H9 (cell line): ENCODE data around the gene ZFAND3. TPM values are rescaled to one million over a fixed set of nuclear protein-coding genes. Genes with fewer than 3 reads are reported as not detected.

Source experiments
- DNase-seq: peaks from one replicate; pipeline ENCODE4 v3.0.0-alpha.2; 2017
- H2AFZ ChIP-seq: one replicate; pipeline ENCODE4 v1.6.1; 2013; ENCODE audit warnings: mild to moderate bottlenecking, low read length, control low read depth, moderate library complexity
- H2AK5ac ChIP-seq: 2 replicates; pipeline ENCODE4 v1.6.1; 2013; ENCODE audit warnings: low read length, control low read depth, mixed read lengths; ENCODE audit not compliant: insufficient read length
- H2BK120ac ChIP-seq: one replicate; pipeline ENCODE4 v1.6.1; 2013; ENCODE audit warnings: low read depth, mild to moderate bottlenecking, low read length, control low read depth, inconsistent platforms; ENCODE audit not compliant: poor library complexity, severe bottlenecking
- H2BK12ac ChIP-seq: 2 replicates; pipeline ENCODE4 v1.6.1; 2013; ENCODE audit warnings: low read length, control low read depth, mixed read lengths, low read depth; ENCODE audit not compliant: insufficient read length
- H2BK15ac ChIP-seq: 2 replicates; pipeline ENCODE4 v1.6.1; 2013; ENCODE audit warnings: low read depth, low read length, control low read depth
- H2BK20ac ChIP-seq: one replicate; pipeline ENCODE4 v1.6.1; 2013; ENCODE audit warnings: low read depth, mild to moderate bottlenecking, low read length, control low read depth, inconsistent platforms; ENCODE audit not compliant: poor library complexity, severe bottlenecking
- H2BK5ac ChIP-seq: 2 replicates; pipeline ENCODE4 v1.6.1; 2013; ENCODE audit warnings: low read length, control low read depth, mixed read lengths; ENCODE audit not compliant: insufficient read length
- H3K14ac ChIP-seq: 2 replicates; pipeline ENCODE4 v1.6.1; 2013; ENCODE audit warnings: low read length, control low read depth; ENCODE audit not compliant: insufficient read depth
- H3K18ac ChIP-seq: 2 replicates; pipeline ENCODE4 v1.6.1; 2013; ENCODE audit warnings: low read depth, mild to moderate bottlenecking, mixed read lengths, low read length, control low read depth; ENCODE audit not compliant: insufficient read length
- H3K23ac ChIP-seq: 2 replicates; pipeline ENCODE4 v1.6.1; 2013; ENCODE audit warnings: low read length, control low read depth, mixed read lengths, low read depth; ENCODE audit not compliant: insufficient read length
- H3K23me2 ChIP-seq: 2 replicates; pipeline ENCODE4 v1.6.1; 2013; ENCODE audit warnings: low read depth, mild to moderate bottlenecking, mixed read lengths, low read length, control low read depth; ENCODE audit not compliant: insufficient read length, poor library complexity, severe bottlenecking
- H3K27ac ChIP-seq: 2 replicates; pipeline ENCODE4 v1.5.1; 2013; ENCODE audit warnings: low read length, control low read depth, mixed read lengths, low read depth; ENCODE audit not compliant: insufficient read length
- H3K27me3 ChIP-seq: 2 replicates; pipeline ENCODE4 v1.6.1; 2013; ENCODE audit warnings: low read length, control low read depth, inconsistent platforms; ENCODE audit not compliant: insufficient read depth
- H3K4ac ChIP-seq: 2 replicates; pipeline ENCODE4 v1.6.1; 2013; ENCODE audit warnings: low read depth, mild to moderate bottlenecking, control low read depth, inconsistent platforms, low read length, moderate library complexity
- H3K4me1 ChIP-seq: 2 replicates; pipeline ENCODE4 v1.6.1; 2013; ENCODE audit warnings: low read length, control low read depth, inconsistent platforms; ENCODE audit not compliant: insufficient read depth
- H3K4me2 ChIP-seq: 2 replicates; pipeline ENCODE4 v1.6.1; 2013; ENCODE audit warnings: low read length, control low read depth, mixed read lengths; ENCODE audit not compliant: insufficient read length, insufficient read depth
- H3K56ac ChIP-seq: 2 replicates; pipeline ENCODE4 v1.6.1; 2013; ENCODE audit warnings: low read depth, mild to moderate bottlenecking, mixed read lengths, low read length, control low read depth; ENCODE audit not compliant: insufficient read length
- H3K79me1 ChIP-seq: 2 replicates; pipeline ENCODE4 v1.6.1; 2013; ENCODE audit warnings: low read depth, mild to moderate bottlenecking, moderate library complexity, low read length, control low read depth, inconsistent platforms; ENCODE audit not compliant: insufficient read depth, poor library complexity, severe bottlenecking
- H3K79me2 ChIP-seq: 2 replicates; pipeline ENCODE4 v1.6.1; 2013; ENCODE audit warnings: low read length, control low read depth, inconsistent platforms; ENCODE audit not compliant: insufficient read depth
- H3K9ac ChIP-seq: 2 replicates; pipeline ENCODE4 v1.6.1; 2013; ENCODE audit warnings: low read length, control low read depth, mixed read lengths; ENCODE audit not compliant: insufficient read length; ENCODE audit errors: extremely low read depth
- H3K9me3 ChIP-seq: one replicate; pipeline ENCODE4 v1.6.1; 2013; ENCODE audit warnings: low read depth, low read length, inconsistent platforms; ENCODE audit not compliant: control insufficient read depth
- H3T11ph ChIP-seq: one replicate; pipeline ENCODE4 v1.6.1; 2013; ENCODE audit warnings: mild to moderate bottlenecking, low read length, control low read depth, inconsistent platforms
- H4K20me1 ChIP-seq: one replicate; pipeline ENCODE4 v1.6.1; 2013; ENCODE audit not compliant: control insufficient read depth, insufficient read length, insufficient read depth
- H4K5ac ChIP-seq: 2 replicates; pipeline ENCODE4 v1.6.1; 2013; ENCODE audit warnings: low read depth, mild to moderate bottlenecking, mixed read lengths, low read length, control low read depth; ENCODE audit not compliant: insufficient read length
- H4K8ac ChIP-seq: replicated peaks from 2 replicates; pipeline ENCODE4 v1.6.1; 2013; ENCODE audit warnings: low read length, control low read depth, mixed read lengths, low read depth; ENCODE audit not compliant: insufficient read length
- H4K91ac ChIP-seq: 2 replicates; pipeline ENCODE4 v1.6.1; 2013; ENCODE audit warnings: low read depth, mild to moderate bottlenecking, moderate library complexity, mixed read lengths, low read length, control low read depth; ENCODE audit not compliant: insufficient read length
- H3K27ac Mint-ChIP-seq, 3 experiments: 2 replicates in 2 of 3; 3 replicates in 1 of 3; pipeline ENCODE4 v1.8.0; 2020 to 2021; ENCODE audit warnings: mixed read lengths in 3 of 3, mild to moderate bottlenecking in 1 of 3, moderate library complexity in 1 of 3
- H3K27me3 Mint-ChIP-seq: 2 replicates; pipeline ENCODE4 v1.8.0; 2021; ENCODE audit warnings: low read depth, mild to moderate bottlenecking, moderate library complexity, mixed read lengths
- H3K36me3 Mint-ChIP-seq, 3 experiments: 2 replicates in 2 of 3; 3 replicates in 1 of 3; pipeline ENCODE4 v1.8.0; 2020 to 2021; ENCODE audit warnings: low read depth in 3 of 3, mixed read lengths in 3 of 3; ENCODE audit not compliant: insufficient read depth in 1 of 3
- H3K4me1 Mint-ChIP-seq, 2 experiments: 2 replicates each; pipeline ENCODE4 v1.8.0; 2020; ENCODE audit warnings: mixed read lengths in 2 of 2
- H3K4me3 Mint-ChIP-seq, 2 experiments: 2 replicates in 1 of 2; 3 replicates in 1 of 2; pipeline ENCODE4 v1.8.0; 2020 to 2021; ENCODE audit warnings: mild to moderate bottlenecking in 2 of 2, mixed read lengths in 2 of 2, moderate library complexity in 1 of 2
- H3K9me3 Mint-ChIP-seq, 2 experiments: 2 replicates in 1 of 2; 3 replicates in 1 of 2; pipeline ENCODE4 v1.8.0; 2020; ENCODE audit warnings: mild to moderate bottlenecking in 2 of 2, mixed read lengths in 2 of 2, moderate library complexity in 1 of 2
- CTCF ChIP-seq: fragments of 200-600 bp; sonication (generic); conservative IDR thresholded peaks from 3 replicates; pipeline ENCODE4 v1.8.0; 2021; ENCODE audit warnings: antibody characterized with exemption, mild to moderate bottlenecking
- WGBS: extraction: QIAGEN DNeasy Blood & Tissue Kit; methylation state at CpG from one replicate; pipeline ENCODE4 v1.1.7; 2013; ENCODE audit warnings: missing lambda C conversion rate, low lambda C conversion rate, mixed read lengths; ENCODE audit not compliant: insufficient read length; ENCODE audit errors: extremely low coverage; 5-methylcytosine and 5-hydroxymethylcytosine counted together
- total RNA-seq: library from RNA; stranded (reverse); gene quantifications from 2 replicates; pipeline ENCODE4 v1.2.1, GENCODE V29; 2021

Gene ZFAND3
- total RNA-seq, 1 experiment from 2014 or later = 57.7 TPM

GRCh38 chr6:37798436-37799262 is 20.9 kb upstream of the ZFAND3 start:
- Histone ChIP-seq H3K27ac (no peak overlapping the region), H4K5ac (no peak overlapping the region), H3K4me1 (no peaks in the 10 kb centered on the region), H3K4me2 (no peak overlapping the region), H4K91ac (no peak overlapping the region), H4K8ac (no peak overlapping the region), H3T11ph (no peak overlapping the region), H2BK5ac (no peak overlapping the region), H2BK12ac (no peak overlapping the region), H3K9ac (no peak overlapping the region), H2BK120ac (no peak overlapping the region), H2AK5ac (no peak overlapping the region), H3K23ac (no peak overlapping the region), H3K79me2 (no peaks in the 10 kb centered on the region), H4K20me1 (no peaks in the 10 kb centered on the region), H2BK20ac (no peak overlapping the region), H3K79me1 (no peaks in the 10 kb centered on the region), H2BK15ac (no peak overlapping the region), H3K56ac (no peak overlapping the region), H3K9me3 (no peaks in the 10 kb centered on the region), H3K23me2 (no peaks in the 10 kb centered on the region), H3K27me3 (peaks cover 2% of the 10 kb centered on the region; the same call in 1 of the 2 replicates), H3K4ac (no peak overlapping the region), H3K14ac (no peak overlapping the region), H2AFZ (no peak overlapping the region), H3K18ac (no peak overlapping the region)
- DNase-seq = no peak
- TF ChIP-seq CTCF = no peak
- Mint-ChIP-seq H3K4me3 (no peak overlapping the region), H3K36me3 (no peaks in the 10 kb centered on the region), H3K9me3 (no peaks in the 10 kb centered on the region), H3K27me3 (peaks cover 16% of the 10 kb centered on the region), H3K27ac (no peak overlapping the region), H3K4me1 (peaks cover 6 to 10% of the 10 kb centered on the region in 2 experiments)
- WGBS = no CpG with 5 or more reads among the region's 11 CpGs
